Uterus (tissue), 4 donors: Measurements from ENCODE around the gene SMAD6. TPM values are rescaled to one million over a fixed set of nuclear protein-coding genes. Genes with fewer than 3 reads are reported as not detected.

Experiments
- DNase-seq, 2 donors: peaks; one replicate each; pipeline ENCODE4 v3.0.0-alpha.2; 2019 to 2020
- H3K27ac ChIP-seq, 2 donors: fragments of 200-600 bp; sonication (generic); 1 replicate in 1 of 2; 2 replicates in 1 of 2; pipeline ENCODE4 v1.5.1; 2016 to 2018
- H3K27me3 ChIP-seq, 2 donors: fragments of 200-600 bp; sonication (generic); one replicate each; pipeline ENCODE4 v1.5.1; 2018 to 2019; ENCODE audit warnings: control low read depth in 1 of 2
- H3K36me3 ChIP-seq, 2 donors: fragments of 200-600 bp; sonication (generic); one replicate each; pipeline ENCODE4 v1.5.1; 2019; ENCODE audit warnings: control low read depth in 1 of 2
- H3K4me1 ChIP-seq, 2 donors: fragments of 200-600 bp; sonication (generic); one replicate each; pipeline ENCODE4 v1.5.1; 2018 to 2019; ENCODE audit warnings: control low read depth in 1 of 2
- H3K4me3 ChIP-seq, 2 donors: fragments of 200-600 bp; sonication (generic); 1 replicate in 1 of 2; 2 replicates in 1 of 2; pipeline ENCODE4 v1.5.1; 2018 to 2019; ENCODE audit warnings: mild to moderate bottlenecking in 1 of 2
- H3K9me3 ChIP-seq, 2 donors: fragments of 200-600 bp; sonication (generic); one replicate each; pipeline ENCODE4 v1.5.1; 2019; ENCODE audit warnings: control low read depth in 1 of 2
- POLR2A ChIP-seq, 2 donors: fragments of 450-650 bp; IDR thresholded peaks; one replicate each; pipeline ENCODE4 v1.6.1; 2016; ENCODE audit warnings: antibody characterized with exemption in 2 of 2, mild to moderate bottlenecking in 1 of 2, moderate library complexity in 1 of 2
- intact Hi-C: fragments of 100-400 bp; cut with DNase I; formaldehyde crosslinking; loops from one replicate; pipeline ENCODE4 v1.15.1; 2023; ENCODE audit warnings: low total_unique reads
- total RNA-seq, 4 donors: library from RNA; depleted of rRNA in 3 of 4; stranded (reverse); fragments of >200 nt in 3 of 4; gene quantifications; one replicate each; pipeline versions ENCODE4 v1.1.0 to v1.2.4, GENCODE V29; 2014 to 2023
- TF ChIP-seq, protein P1 (sequence below), 4 experiments: fragments of 200-600 bp in 2 of 4; fragments of 450-650 bp in 2 of 4; sonication (generic) in 2 of 4; IDR thresholded peaks; one replicate each; pipeline ENCODE4 v1.5.1; 2016 to 2019; ENCODE audit warnings: antibody characterized with exemption in 4 of 4, mild to moderate bottlenecking in 2 of 4, moderate library complexity in 1 of 4
- donor health status: DM: yes; HTN: yes; CAD: no.

SMAD6 gene
- total RNA-seq, 4 donors from 2014 or later = 9.4 to 30.1 (median 19.1) TPM

DNA sequence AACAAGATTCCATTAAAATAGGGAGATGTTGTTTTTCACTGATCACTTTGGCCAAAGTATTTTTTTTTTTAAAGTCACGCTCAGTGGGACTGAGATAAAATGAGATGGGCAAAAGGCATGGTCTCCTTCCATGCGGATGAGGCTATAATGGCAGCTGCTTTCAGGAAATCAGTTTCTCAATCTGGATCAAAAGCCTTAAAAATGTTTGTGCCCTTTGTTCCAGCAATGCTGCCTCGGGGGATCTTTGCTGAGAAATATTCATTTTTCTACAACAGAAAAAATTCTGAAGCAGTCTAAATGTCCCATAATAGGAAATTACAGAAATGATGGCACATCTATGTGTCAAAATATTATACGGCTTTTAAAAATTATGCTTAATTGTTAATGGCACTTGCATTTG is 97.2 kb downstream of the SMAD6 start:
- no peak for TF ChIP-seq POLR2A (IDR thresholded peaks at IDR 0.05)
- TF ChIP-seq, protein P1, sequence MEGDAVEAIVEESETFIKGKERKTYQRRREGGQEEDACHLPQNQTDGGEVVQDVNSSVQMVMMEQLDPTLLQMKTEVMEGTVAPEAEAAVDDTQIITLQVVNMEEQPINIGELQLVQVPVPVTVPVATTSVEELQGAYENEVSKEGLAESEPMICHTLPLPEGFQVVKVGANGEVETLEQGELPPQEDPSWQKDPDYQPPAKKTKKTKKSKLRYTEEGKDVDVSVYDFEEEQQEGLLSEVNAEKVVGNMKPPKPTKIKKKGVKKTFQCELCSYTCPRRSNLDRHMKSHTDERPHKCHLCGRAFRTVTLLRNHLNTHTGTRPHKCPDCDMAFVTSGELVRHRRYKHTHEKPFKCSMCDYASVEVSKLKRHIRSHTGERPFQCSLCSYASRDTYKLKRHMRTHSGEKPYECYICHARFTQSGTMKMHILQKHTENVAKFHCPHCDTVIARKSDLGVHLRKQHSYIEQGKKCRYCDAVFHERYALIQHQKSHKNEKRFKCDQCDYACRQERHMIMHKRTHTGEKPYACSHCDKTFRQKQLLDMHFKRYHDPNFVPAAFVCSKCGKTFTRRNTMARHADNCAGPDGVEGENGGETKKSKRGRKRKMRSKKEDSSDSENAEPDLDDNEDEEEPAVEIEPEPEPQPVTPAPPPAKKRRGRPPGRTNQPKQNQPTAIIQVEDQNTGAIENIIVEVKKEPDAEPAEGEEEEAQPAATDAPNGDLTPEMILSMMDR (IDR thresholded peaks at IDR 0.05) = no peak
- Histone ChIP-seq H3K27me3 (no peaks in the 10 kb centered on the region), H3K4me3 (no peak overlapping the region), H3K4me1 (peaks cover 8 to 11% of the 10 kb centered on the region in 2 donors), H3K27ac (no peak overlapping the region), H3K36me3 (no peaks in the 10 kb centered on the region), H3K9me3 (no peaks in the 10 kb centered on the region)
- no peak for DNase-seq
- intact Hi-C loops = no loop called here

GRCh38 chr15:66800584-66801235 is 98.7 kb downstream of the SMAD6 start:
- H3K9me3 ChIP-seq = no peaks in the 10 kb centered on the region
- no peaks in the 10 kb centered on the region for H3K27me3 ChIP-seq
- no peaks in the 10 kb centered on the region for H3K36me3 ChIP-seq
- H3K4me3 ChIP-seq = no peak overlapping the region
- H3K4me1 ChIP-seq = peaks cover 8 to 11% of the 10 kb centered on the region in 2 donors
- TF ChIP-seq POLR2A (IDR thresholded peaks at IDR 0.05) = no peak
- TF ChIP-seq, protein P1 (IDR thresholded peaks at IDR 0.05) = no peak
- no peak for DNase-seq
- H3K27ac ChIP-seq = no peak overlapping the region
- intact Hi-C loops = no loop called here

DNA sequence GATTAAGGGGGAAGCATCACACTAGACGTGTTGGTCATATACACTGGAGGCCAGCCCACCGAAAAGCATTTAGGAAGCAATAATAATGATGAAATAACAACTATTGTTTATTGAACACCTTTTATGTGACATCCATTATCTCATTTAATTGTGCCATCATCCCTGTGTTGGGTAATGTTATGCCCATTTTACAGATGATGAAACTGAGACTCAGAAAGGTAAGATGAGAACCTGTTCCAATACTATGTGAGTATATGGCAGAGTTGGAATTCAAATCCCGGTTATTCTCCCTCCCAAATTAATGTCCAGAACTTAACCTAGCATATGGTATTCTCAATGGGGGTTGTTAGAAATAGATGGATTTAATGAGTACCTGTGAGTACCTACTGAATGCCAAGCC is 99.2 kb downstream of the SMAD6 start:
- Histone ChIP-seq H3K27me3 (no peaks in the 10 kb centered on the region), H3K9me3 (no peaks in the 10 kb centered on the region), H3K4me3 (no peak overlapping the region), H3K27ac (peak overlapping the region in 1 of 2 donors; percentile 73), H3K36me3 (no peaks in the 10 kb centered on the region), H3K4me1 (peaks cover 8 to 11% of the 10 kb centered on the region in 2 donors)
- TF ChIP-seq, protein P1 (IDR thresholded peaks at IDR 0.05) = no peak
- no peak for TF ChIP-seq POLR2A (IDR thresholded peaks at IDR 0.05)
- DNase-seq = no peak
- intact Hi-C loops = no loop called here

GRCh38 chr15:66802025-66803001 is 100.3 kb downstream of the SMAD6 start:
- Histone ChIP-seq H3K27me3 (no peaks in the 10 kb centered on the region), H3K4me3 (no peak overlapping the region), H3K4me1 (peaks cover 8 to 11% of the 10 kb centered on the region in 2 donors), H3K36me3 (no peaks in the 10 kb centered on the region), H3K27ac (peak overlapping the region; percentile 73 to 78), H3K9me3 (no peaks in the 10 kb centered on the region)
- DNase-seq = no peak
- TF ChIP-seq POLR2A (IDR thresholded peaks at IDR 0.05) = no peak
- TF ChIP-seq, protein P1 (IDR thresholded peaks at IDR 0.05) = no peak
- intact Hi-C loops = no loop called here
